Loucy (cell line): ENCODE results near the gene ALG14.

Experiments used
- EZH2phosphoT487 ChIP-seq: fragments of 200-600 bp; IDR thresholded peaks from 2 replicates; pipeline ENCODE4 v1.6.1; 2018; ENCODE audit warnings: antibody characterized with exemption, mild to moderate bottlenecking, moderate library complexity, borderline replicate concordance
- TF ChIP-seq, protein P1 (sequence below): fragments of 200-600 bp; sonication (generic); conservative IDR thresholded peaks from 2 replicates; pipeline ENCODE4 v1.5.1; 2014; ENCODE audit warnings: mild to moderate bottlenecking, antibody characterized with exemption, low read length

GRCh38 chr1:94994805-94995204 lies 77.9 kb downstream of the ALG14 start:
- TF ChIP-seq, protein P1, sequence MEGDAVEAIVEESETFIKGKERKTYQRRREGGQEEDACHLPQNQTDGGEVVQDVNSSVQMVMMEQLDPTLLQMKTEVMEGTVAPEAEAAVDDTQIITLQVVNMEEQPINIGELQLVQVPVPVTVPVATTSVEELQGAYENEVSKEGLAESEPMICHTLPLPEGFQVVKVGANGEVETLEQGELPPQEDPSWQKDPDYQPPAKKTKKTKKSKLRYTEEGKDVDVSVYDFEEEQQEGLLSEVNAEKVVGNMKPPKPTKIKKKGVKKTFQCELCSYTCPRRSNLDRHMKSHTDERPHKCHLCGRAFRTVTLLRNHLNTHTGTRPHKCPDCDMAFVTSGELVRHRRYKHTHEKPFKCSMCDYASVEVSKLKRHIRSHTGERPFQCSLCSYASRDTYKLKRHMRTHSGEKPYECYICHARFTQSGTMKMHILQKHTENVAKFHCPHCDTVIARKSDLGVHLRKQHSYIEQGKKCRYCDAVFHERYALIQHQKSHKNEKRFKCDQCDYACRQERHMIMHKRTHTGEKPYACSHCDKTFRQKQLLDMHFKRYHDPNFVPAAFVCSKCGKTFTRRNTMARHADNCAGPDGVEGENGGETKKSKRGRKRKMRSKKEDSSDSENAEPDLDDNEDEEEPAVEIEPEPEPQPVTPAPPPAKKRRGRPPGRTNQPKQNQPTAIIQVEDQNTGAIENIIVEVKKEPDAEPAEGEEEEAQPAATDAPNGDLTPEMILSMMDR = no peak
- TF ChIP-seq EZH2phosphoT487 = no peak
